NCI-H748 (cell line): ENCODE data around the gene CYB561D1.

Experiments
- DNase-seq: peaks from one replicate; lab custom pipeline; 2025; ENCODE audit not compliant: unreplicated experiment; lab: John Stamatoyannopoulos, UW

Gene CYB561D1

DNA sequence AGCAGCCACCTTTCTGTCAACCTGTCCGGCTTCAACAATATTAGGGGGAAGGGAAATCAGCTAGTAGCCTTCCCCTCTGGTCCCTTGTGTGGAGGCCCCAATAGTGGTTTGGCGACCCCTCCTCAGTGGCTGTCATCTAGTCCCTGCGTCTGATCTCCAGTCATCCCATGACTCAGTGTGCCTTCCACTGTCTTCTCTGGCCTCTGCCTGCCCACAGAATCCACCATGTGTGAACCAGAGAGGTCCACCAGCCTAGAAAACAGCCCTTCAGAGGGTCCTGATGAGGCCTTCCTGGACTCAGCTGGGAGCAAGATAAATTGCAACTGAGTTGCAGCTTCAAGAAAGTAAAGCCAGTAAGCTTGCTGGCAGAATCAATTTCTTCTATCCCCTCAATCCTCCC, 14.0 kb upstream of the CYB561D1 start:
- DNase-seq: no peak

DNA sequence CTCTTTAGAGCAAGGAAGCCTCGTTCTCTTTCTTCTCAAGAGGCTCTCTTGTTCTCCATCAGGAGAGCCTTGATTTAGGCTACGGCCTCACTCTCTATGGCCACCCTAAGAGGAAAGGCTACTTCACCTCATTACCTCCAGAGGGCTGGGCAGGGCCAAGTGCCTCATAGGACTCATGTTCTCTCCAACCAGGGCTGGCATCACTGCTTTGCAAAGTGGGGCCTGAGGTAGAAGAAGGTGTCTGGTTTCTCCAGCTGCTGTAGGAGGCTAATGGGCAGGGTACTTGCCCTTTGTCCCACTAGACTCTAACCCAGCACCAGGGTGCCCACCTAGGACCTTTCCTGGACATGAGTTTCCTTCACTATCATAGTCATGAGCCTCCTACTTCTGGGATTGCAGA, 12.2 kb upstream of the CYB561D1 start:
- DNase-seq: no peak

DNA sequence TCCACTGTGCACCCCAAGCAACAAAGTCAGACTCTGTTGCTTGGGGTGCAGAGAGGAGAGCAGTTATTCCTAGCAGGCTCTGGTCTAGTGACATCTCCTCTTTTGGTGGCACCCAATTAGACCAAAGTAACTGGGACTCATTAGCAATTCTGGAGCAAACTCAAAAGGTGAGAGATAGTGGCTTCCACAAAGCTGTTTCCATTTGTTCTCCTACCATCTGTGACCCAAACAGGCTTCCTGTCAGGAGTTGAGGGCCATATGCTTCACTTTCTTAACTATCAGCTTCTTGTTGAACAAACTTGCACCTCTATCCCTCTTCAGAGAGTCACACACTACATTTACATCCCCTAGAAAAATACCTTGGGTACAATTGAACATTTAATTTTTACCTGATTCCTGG, 11.7 kb upstream of the CYB561D1 start:
- no peak for DNase-seq

DNA sequence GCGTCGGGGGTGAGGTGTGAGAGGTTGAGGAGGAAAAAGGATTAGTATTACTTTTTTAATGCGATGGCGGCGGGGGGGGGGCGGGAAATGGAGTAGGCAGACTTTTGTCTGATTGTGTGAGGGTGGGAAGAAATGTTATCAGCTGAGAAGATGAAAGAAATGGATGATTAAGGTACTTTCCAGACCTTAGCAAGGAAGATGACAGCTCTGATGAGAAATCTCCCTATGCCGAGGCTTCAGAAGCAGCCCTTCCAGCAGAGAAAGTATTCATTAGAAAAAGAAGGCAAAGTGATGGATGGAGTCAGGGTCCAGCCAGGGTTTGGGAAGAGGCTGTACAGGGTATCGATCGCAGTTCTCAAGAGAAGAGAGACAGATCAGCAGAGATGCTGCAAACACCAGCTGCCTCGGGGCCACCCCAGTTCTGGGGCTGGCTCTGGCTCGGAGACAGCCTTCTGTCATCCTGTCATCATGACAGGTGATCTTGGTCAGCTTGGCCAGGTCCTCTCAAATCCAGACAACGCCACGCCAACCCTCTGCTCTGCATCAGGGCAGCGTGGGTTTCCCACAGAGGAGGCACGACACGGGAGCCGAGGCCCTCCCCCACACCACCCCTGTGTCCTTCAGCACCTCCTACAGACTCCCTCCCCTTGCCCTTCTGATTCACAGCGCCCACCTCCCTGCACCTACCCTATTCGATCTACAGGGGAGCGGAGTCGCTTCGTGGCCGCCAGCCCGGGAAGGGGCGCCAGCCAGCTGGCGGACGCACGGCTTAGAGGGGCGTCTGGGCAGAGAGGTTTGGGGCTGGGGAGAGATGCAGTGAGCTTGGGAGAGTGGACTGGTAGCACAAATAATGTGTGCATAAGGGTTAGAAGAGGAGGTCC, 10.9 kb upstream of the CYB561D1 start:
- peak; percentile 83 for DNase-seq

DNA sequence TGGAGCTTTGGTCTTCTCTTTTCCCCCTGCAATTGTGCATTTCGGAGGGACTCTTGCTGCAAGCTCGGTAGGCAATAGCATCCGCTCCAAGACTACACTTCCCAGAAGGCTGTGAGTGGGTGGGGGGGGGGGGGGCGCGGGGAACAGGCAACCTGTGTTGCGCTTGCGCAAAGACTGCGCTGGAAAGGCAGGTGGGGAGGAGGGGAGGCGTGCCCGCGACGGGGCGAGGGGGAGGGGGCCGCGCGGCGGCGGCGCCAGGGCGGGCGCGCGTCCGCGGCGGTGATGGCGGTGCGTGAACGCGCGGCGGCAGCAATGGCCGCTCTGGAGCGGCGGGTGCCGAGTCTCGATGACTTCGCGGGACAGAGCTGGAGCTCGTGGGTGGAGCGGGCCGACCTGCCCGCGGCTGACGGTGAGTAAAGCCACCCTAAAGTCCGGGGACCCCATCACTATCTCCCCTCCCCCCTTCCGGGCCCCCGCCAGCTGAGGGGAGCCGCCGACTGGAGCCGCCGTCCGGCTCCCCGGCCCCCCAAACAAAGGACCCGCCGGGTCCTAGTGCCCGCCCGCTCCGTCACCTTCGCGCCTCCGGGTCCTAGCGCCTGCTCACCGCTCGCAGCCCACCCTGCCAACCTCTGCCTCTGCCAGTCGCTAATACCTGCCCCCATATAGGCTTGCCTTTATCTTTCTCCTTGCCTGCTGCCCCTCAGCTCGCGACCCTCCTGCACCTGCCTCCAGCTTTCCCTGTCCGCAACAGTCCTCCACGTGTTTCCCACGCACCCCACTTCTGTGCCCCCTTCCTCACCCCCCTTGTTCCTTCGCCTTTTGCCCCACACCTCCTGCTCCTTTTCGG, 10.0 kb upstream of the CYB561D1 start, which contains the start of gene ATXN7L2:
Gene ATXN7L2 (plus strand): TSS at position 234 of the 847 bp plus-strand sequence. CDS start 49 bp downstream, at position 283.
- peak; percentile 92 for DNase-seq

DNA sequence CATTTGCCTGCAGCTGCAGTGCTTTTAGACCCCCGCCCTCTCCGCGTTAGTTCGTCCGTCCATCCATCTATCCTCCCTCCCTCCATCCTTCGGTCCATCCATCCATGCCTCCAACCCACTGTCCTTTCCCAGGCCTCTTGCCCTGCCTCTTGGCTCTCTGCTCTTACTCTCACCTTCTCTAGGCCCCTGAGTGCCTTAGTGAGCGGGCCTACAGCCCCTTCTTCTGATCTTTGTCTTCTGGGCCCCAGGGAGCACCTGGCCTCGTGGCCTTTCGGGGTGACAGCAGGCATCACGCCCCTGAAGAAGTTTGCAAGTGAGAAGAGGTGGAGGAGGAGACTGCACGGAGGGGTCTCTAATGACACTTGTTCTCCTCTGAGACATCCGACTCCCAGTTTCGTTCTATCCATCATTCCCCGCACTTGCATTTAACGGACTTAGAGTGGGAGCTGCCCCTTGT, 9.3 kb upstream of the CYB561D1 start:
- DNase-seq: peak; percentile 72

DNA sequence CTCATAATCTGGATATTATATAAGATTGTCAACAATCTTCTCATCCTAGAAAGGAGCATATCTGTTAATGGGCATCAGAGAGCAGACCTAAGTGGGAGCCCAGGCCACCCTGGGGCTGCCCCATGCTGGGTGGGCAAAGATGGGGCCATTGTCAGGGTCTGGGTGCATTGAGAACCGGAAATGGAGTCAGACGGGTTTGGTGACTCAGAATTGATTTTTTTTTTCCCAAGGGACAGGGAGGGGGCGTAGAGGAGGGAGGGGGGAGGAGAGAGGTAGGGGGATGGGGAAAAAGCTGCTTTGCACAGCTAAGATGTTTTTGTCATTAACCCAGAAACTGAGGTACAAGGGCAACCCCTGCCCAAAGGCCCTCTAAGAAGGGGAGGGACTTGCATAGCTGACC, 8.9 kb upstream of the CYB561D1 start:
- peak; percentile 25 for DNase-seq

DNA sequence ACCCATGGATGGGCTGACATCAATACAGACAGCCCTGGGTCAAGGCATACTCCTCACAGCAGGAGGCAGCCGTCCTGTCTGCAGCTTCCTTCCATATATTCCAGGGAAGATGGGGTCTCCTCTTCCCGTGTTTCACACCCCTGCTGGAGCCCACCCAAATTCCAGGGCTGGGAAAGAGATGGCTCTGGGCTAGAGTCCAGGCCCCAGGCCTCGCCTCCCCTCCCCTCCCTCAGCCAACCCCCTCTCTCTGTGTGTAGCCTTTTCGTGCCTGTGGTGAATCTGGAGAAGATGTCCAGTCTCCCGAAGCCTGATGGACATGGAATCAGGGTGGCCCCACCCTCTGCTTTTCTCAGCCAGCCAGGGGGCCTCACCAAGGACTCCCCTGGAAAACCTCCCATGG, 6.6 kb upstream of the CYB561D1 start:
- DNase-seq: no peak

DNA sequence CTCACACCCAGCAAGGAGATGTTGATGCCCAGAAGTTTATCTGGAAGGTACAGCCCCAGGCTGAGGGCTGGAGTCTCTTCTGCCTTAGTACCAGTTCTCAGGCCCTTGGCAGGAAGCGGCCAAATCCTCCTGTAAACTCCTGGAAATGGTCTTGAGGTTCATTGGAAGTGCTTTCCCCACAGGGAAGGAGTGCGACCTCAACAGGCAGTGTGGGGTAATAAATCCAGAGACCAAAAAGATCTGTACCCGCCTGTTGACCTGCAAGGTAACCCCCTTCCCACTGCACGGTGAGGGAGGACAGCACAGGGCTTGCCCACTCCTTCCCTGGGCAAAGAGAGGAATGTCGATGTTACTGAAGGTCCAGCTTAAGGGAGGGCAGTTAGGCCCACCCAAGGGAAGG, 5.7 kb upstream of the CYB561D1 start:
- no peak for DNase-seq

DNA sequence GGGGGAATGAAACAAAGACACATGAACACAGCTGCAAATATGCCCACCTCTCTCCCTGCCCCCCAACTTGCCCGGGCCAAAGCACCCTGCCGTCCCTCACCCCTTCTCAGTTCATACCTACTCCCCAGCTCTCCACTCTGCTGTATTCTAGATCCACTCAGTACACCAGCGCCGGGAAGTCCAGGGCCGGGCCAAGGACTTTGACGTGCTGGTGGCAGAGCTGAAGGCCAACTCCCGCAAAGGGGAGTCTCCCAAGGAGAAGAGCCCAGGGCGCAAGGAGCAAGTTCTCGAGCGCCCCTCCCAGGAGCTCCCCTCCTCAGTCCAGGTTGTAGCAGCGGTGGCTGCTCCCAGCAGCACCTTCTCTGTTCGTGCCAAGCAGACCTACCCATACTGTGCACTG, 5.2 kb upstream of the CYB561D1 start:
- DNase-seq: no peak

DNA sequence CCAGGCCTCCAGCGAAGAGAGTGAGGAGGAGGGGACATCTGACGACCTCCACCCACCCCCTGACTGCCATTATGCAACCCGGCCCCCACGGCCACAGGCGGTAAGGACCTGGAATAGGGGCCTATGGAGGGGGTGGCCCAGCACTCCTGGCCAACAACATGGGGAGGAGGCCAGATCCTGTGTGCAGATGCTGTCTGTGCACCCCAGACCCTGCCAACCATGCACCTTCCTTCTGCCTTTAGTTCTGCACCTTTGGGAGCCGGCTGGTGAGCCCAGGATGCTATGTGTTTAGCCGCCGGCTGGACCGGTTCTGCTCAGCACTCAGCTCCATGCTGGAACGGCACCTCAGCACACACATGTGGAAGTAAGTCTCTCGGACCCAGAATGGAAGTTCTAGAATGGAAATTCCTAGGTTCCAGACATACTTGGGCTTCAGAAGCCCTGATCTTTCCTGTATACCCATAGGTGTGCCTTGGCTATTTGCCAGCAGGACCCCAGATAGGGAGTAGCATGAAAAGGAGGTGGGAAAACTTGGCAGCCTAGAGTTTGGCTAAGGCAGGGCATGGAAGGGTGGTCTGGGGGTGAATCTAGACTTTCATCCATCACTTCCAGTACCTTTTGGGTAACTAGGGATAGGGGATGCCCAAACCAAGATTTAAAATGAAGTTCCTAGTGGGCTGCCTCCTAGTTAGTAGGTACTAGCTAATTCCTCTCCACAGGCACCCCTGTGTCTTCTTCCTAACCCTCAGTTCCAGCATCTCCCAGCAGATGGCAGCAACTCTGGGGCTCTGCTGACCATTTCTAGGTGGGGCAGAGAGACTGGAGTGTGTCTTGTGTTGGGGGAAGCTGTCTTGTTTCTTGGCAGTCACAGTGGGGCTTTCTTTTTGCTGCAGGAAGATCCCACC, 3.6 kb upstream of the CYB561D1 start:
- DNase-seq: peak; percentile 51

DNA sequence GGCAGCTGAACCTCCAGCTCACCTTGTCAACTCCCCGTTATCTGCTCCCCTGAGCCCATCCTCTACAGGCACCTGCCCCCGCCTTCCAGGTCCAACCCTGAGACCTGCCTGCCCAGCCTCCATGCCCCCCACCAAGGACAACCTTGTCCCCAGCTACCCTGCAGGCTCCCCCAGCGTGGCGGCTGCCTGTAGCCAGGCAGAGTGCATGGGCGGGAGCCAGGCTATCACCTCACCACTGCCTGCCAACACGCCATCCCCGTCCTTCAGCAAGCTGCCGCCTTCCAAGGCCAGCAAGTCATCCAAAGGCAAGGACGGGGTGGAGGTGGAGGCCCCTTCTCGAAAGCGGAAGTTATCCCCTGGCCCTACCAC, 3.0 kb upstream of the CYB561D1 start:
- no peak for DNase-seq

DNA sequence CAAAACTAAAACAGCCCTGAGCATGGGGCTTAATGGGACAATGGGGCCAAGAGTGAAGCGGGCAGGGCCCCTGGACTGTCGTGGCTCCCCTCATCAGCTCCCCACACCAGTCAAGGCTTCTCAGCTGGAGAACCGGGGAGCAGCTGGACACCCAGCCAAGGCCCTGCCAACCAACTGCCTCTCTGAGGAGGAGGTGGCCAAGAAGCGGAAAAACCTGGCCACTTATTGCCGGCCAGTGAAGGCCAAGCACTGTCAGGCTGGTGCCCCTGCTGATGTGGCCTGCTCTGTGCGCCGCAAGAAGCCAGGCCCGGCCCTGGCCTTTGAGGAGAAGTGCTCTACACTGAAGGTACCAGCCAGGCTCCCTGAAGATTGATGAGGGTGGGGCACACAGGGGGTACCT, 2.5 kb upstream of the CYB561D1 start:
- no peak for DNase-seq

DNA sequence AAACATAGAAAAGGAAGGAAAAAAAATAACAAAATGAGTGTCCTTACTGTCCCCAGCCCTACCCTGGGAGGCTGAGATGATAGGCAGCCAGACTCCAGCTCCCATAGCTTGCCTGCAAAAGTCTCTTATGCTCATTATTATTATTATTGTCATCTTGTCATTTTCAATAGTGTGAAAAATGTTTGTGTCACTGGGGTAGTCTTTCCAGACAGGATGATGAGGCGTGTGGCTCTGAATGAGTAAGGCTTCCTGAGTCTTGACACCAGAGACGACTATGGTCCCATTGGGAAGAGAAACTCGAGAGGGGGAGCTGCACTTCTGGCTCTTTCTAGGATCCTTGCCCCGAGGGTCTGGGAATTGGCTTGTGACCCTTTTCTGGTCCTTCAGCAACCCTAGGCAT, 1.1 kb upstream of the CYB561D1 start:
- no peak for DNase-seq

DNA sequence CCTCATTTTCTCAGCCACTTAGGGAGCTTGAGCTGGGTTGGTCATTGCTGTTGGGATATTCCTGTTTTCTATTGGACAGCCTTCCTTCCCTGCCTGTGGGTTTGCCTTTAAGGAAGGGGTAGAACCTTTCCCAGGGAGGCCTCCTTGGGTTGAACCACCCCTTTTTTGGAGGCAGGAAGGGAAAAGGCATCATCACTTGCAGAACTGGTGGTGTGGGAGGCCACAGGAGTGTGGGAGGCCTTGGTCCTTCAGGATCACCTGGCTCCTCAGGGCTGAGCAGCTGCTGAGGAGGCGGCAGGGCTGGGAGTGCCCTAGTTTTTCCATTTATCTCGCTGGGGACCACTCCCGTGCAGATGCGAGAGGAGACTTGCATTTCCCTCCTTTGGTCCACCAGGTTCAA, 667 bp upstream of the CYB561D1 start:
- no peak for DNase-seq

DNA sequence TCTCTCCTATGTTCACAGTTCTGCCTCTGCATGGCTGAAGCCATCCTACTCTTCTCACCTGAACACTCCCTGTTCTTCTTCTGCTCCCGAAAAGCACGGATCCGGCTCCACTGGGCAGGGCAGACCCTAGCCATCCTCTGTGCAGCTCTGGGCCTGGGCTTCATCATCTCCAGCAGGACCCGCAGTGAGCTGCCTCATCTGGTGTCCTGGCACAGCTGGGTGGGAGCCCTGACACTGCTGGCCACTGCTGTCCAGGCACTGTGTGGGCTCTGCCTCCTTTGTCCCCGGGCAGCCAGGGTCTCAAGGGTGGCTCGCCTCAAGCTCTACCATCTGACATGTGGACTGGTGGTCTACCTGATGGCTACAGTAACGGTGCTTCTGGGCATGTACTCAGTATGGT, 1.8 kb downstream of the CYB561D1 start:
- DNase-seq: no peak

DNA sequence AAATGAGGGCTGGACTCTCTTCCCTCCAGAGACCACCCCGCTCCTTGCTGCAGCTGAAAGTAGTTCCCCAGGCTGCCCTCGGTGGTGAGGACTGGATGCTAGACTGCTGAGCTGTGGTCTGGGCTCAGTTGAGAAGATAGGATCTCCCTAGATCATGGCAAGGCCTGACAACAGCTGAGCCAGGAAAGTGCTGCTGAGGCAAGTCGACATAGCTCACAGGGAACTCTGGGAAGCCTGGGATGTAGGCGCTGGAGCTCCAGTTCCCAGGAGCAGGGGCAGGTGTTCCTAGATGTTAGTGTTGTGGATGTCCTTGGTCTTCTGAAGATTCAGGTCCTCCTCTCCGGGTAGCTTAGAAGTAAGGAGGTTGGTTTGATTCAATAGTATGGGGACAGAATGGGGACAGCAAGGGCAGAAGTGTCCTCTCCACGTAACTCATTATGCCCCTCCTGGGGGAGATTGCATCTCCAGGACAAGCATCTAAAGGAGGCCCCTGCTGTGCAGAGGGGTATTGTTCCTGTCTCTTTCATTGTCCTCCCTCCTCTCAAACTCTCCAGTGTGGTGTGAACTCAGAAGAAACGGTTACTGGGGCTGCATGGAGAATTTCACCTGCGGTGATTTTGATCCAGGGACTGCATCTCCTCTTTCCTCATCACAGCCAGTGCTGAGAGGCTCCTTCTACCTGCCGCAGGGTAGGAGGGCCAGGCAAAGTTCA, 3.7 kb downstream of the CYB561D1 start:
- no peak for DNase-seq

DNA sequence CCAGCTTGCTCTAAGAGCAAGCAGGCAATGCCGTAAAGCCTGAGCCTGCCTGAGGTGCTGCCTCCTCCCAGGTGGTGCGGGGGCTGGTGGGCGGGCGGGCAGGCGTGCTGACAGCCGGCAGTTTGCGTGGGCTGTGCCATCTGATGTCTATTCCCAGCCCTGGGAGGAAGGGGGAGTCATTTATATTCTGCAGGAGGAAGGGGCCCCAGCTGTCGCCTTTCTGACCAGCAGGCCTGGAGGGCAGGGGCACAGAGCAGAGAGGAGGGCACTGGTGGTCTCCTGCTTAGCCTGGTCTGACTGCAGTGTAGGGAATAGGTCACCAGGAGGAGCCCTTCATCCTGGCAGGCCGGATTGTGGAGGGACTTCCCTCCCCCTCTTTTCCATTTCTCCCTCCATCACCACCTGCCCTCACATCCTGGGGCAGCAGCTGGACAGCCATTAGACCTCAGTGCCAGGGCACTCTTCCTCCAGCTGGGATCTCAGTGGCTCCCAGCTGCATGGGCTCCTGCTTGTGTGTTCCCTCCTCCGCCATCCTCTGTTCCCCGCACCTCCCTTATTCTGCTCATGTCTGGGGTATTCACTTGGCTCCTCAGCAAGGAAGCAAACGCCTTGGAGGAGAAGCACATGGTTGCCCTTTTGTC, 4.4 kb downstream of the CYB561D1 start:
- peak; percentile 46 for DNase-seq

DNA sequence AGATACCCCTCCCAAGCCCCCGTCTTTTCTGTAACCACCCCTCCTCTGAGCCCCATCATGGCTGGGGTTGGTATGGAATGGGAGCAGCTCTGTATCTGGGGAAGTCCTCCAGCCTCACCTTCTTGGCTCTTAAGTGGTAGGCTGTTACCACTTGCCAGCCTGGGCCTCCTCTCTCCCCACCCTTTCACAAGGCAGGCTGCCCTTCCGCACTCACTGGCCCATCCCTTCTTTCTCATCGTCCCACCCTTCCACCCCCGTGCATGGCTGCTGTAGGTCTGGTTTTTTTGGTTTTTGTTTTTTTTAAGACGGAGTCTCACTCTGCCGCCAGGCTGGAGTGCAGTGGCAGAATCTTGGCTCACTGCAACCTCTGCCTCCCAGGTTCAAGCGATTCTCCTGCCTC, 5.2 kb downstream of the CYB561D1 start:
- no peak for DNase-seq
